ENCODE results near the gene NINJ2.

DNA sequence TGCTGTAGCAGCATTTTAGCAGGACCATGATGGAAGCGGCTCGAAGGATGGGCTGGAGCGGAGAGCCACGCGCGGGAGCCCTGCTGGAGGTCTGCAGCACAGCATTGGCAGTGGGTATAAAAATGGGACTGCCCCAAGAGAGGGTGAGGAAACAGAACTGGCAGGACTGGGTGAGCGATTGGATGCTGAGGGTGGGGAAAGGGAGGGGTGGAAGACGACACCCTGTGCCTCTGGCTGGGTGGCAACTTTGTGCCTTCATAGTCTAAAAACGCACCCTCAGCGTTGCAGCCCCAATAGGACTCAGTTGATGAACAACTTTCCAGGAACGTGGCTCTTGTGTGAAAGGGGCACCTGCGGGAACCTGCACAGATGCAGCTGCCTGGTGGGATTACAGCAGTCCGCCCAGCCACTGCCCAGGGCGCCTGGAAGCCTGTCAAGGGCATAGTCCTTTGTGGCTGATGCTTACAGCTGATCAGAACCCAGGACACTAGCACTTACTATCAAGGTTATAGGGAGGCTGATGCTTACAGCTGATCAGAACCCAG is 73.0 kb downstream of the NINJ2 start:
- TF ChIP-seq EZH2phosphoT487 (IDR thresholded peaks at IDR 0.05; ENCODE audit: insufficient read depth, low read depth) = no peak
- TF ChIP-seq EZH2 (IDR thresholded peaks at IDR 0.05; ENCODE audit: insufficient read depth, poor library complexity, severe bottlenecking) = no peak

All from GM23248 (cell line).